GM18519 (cell line): ENCODE results near the gene POU5F2.

Source experiments
- ATAC-seq: cut with Tn5 transposase; IDR thresholded peaks from one replicate; pipeline ENCODE4 v1.9.1; 2021; ENCODE audit warnings: mild to moderate bottlenecking, moderate library complexity; ENCODE audit not compliant: unreplicated experiment, low FRiP score

The POU5F2 gene

GRCh38 chr5:93717162-93717561 is 24.2 kb downstream of the POU5F2 start:
- ATAC-seq, result no peak

GRCh38 chr5:93716453-93716852 is 24.9 kb downstream of the POU5F2 start:
- no peak for ATAC-seq

GRCh38 chr5:93715761-93716160 is 25.6 kb downstream of the POU5F2 start:
- ATAC-seq, result no peak

- ATAC-seq, result no peak
Measured at GRCh38 chr5:93715327-93715726, 26.1 kb downstream of the POU5F2 start.

GRCh38 chr5:93708442-93708841 is 33.0 kb downstream of the POU5F2 start:
- ATAC-seq, result no peak

- no peak for ATAC-seq
Measured at GRCh38 chr5:93705896-93706295, 35.5 kb downstream of the POU5F2 start.

GRCh38 chr5:93704996-93705395 is 36.4 kb downstream of the POU5F2 start:
- no peak for ATAC-seq

GRCh38 chr5:93691997-93692396 is 49.4 kb downstream of the POU5F2 start:
- ATAC-seq, result no peak
